B cell (primary cell): ENCODE results near the gene KLK14.

Experiments used
- EZH2 ChIP-seq: IDR thresholded peaks from 2 replicates; pipeline ENCODE4 v1.6.1; 2012; ENCODE audit warnings: borderline replicate concordance, low read depth, mild to moderate bottlenecking, moderate library complexity, low read length; ENCODE audit not compliant: insufficient read depth, poor library complexity, severe bottlenecking
- TF ChIP-seq, protein P1 (sequence below): fragments of 200-600 bp; IDR thresholded peaks from one replicate; pipeline ENCODE4 v1.8.0; 2022; ENCODE audit warnings: antibody characterized with exemption, mild to moderate bottlenecking

DNA sequence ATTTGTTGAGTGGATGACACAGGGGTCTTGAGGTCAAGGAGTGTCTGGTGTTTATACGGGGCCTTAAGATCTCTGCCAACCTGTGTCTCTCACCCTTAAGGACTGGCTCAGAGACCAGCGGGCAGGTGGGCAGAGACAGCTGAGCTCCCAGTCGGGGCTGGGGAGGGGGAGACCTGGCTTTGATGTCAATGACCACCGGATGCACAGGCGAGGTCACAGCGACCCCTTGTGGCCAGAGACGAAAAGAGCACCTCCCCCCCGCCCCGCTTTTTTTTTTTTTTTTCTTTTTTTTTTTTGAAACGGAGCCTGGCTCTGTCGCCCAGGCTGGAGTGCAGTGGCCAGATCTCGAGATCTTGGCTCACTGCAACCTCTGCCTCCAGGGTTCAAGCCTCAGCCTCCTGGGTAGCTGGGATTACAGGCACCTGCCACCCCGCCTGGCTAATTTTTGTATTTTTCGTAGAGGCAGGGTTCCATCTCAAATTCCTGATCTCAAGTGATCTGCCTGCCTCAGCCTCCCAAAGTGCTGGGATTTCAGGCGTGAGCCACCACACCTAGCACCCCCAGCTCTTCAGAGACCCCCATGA is 12.1 kb upstream of the KLK14 start:
- TF ChIP-seq, protein P1, sequence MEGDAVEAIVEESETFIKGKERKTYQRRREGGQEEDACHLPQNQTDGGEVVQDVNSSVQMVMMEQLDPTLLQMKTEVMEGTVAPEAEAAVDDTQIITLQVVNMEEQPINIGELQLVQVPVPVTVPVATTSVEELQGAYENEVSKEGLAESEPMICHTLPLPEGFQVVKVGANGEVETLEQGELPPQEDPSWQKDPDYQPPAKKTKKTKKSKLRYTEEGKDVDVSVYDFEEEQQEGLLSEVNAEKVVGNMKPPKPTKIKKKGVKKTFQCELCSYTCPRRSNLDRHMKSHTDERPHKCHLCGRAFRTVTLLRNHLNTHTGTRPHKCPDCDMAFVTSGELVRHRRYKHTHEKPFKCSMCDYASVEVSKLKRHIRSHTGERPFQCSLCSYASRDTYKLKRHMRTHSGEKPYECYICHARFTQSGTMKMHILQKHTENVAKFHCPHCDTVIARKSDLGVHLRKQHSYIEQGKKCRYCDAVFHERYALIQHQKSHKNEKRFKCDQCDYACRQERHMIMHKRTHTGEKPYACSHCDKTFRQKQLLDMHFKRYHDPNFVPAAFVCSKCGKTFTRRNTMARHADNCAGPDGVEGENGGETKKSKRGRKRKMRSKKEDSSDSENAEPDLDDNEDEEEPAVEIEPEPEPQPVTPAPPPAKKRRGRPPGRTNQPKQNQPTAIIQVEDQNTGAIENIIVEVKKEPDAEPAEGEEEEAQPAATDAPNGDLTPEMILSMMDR: peak; percentile 72
- TF ChIP-seq EZH2: no peak
